ENCODE results near the gene ARMH3. TPM values are rescaled to one million over a fixed set of nuclear protein-coding genes. Genes with fewer than 3 reads are reported as not detected.

The ARMH3 gene
- total RNA-seq, result 5.9 and 7.9 TPM in 2 replicates

GRCh38 chr10:102055647-102056419, at the start of gene ARMH3:
ARMH3 (minus strand) TSS chr10:102056173; CDS start chr10:102040114, 16,059 bp downstream.

GRCh38 chr10:102064868-102065560, 9.0 kb upstream of the ARMH3 start, which contains the start of gene HPS6:
HPS6 (plus strand) TSS chr10:102065349; CDS start chr10:102065475, 126 bp downstream.

DNA sequence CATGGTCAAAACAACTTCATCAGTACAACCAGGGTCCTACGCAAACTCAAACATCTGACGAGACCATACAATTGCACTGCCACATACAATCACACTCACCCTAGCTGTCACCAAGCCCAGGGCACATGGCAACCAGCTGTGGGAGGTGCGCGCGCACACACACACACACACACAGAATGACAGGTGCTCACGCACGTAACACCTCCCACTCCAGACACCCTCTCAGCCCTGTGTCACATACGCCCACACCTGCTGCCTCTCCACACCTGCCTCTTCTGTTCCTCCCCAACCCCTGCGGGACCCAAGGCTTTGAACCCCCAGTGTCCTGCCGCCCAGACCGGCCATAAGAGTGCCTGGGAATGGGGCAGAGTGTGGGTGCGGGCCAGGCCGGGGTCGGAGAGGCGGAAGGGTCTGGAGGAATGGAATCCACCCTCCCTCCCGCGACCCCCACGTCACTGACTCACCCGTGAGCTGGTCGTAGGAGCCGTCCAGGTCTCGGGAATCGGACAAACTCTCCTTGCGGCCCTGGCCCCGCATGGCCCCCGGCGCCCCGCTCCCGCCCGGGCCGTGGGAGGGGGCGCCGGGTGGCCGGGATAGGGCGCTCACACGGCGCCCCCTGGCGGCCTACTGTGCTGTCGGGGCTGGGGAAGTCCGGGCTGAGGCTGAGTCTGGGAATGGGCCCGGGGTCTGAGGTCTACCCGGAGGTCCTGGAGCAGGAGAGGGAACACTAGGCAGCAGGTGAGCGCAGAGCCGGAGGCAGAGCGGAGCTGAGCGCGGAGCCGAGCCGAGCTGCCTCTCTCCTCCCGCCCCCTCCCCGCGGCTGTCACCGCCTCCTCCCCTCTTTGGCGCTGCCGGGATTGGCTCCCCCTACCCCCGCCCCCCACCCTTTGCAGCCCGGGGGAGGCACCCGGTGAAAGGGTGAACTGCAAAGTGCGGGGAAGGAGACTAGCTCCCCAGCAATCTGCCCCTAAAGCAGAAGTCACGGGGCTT, 212.6 kb downstream of the ARMH3 start, which contains the start of gene KCNIP2:
Gene KCNIP2, minus strand, starts transcription at position 769 of the 990 bp plus-strand sequence. Its CDS starts 232 bp downstream, at position 537.

DNA sequence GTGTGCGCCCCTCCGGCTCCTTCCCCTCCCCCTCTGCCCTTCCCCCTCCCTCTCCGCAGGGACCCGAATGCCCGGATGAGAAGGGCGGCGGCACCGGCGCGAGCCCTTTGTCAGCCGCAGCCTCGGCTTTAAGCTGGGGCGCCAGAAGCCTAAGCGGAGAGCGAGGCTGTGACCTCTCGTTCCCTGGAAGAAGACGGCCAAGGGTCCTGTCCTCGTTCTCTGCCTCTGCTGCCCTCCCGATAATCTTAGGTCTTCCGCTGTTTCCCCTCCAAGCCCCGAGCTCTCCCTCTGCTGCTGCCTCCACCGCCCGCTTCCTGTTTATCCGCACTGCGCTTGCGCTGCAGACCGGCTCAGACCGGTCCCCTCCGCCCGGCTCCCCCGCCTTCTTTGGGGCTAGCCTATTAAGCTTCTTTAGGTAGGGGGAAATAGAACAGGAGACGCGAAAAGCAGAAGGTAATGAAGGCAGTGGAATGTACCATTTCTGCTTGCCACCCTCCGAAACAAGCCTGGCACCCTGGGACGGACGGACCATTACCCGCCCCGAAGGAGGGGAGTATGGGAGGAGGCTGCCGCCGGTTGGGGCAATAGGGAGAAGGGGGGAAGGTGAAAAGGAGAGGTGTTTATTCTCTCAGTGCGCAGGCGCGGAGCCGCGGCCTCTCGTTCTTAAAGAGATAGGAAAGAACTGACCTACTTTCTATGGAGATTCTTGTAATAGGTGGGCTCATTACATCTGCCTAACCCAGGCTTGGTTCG, 237.7 kb downstream of the ARMH3 start, which contains the start of gene OGA:
Gene OGA, minus strand, starts transcription at position 326 of the 753 bp plus-strand sequence. CDS start 422 bp downstream, outside the sequence.

Other genes with a start within 250 kb of the ARMH3 start
- gene OGA, start 237.7 kb downstream of the ARMH3 start, total RNA-seq, result 49.5 and 52.8 TPM in 2 replicates
- gene KCNIP2, start 212.4 kb downstream of the ARMH3 start, total RNA-seq, result under 0.01 and 0.17 TPM in 2 replicates
- 24.2 and 27.4 TPM in 2 replicates for gene HPS6, start 9.2 kb upstream of the ARMH3 start, total RNA-seq
- gene LDB1, start 64.2 kb upstream of the ARMH3 start, total RNA-seq, result 29.6 and 34.3 TPM in 2 replicates
- 20.5 and 24.2 TPM in 2 replicates for gene PPRC1, start 76.9 kb upstream of the ARMH3 start, total RNA-seq
- gene NOLC1, start 96.2 kb upstream of the ARMH3 start, total RNA-seq, result 57.7 and 67.1 TPM in 2 replicates
- 0.15 and 0.17 TPM in 2 replicates for gene ELOVL3, start 170.1 kb upstream of the ARMH3 start, total RNA-seq
- gene PITX3, start 185.3 kb upstream of the ARMH3 start, total RNA-seq, result not detected in 2 replicates
- gene GBF1, start 189.4 kb upstream of the ARMH3 start, total RNA-seq, result 40.1 and 40.2 TPM in 2 replicates

All from bronchus fibroblast of lung (primary cell).